Lower leg skin (tissue), 3 donors: ENCODE results near the gene PPP6R3.

Experiments
- POLR2A ChIP-seq, 2 donors: fragments of 450-650 bp; IDR thresholded peaks; one replicate each; pipeline ENCODE4 v1.6.1; 2016 to 2017; ENCODE audit warnings: antibody characterized with exemption in 2 of 2, mild to moderate bottlenecking in 1 of 2, moderate library complexity in 1 of 2
- TF ChIP-seq, protein P1 (sequence below), 3 donors: fragments of 450-650 bp; IDR thresholded peaks; one replicate each; pipeline ENCODE4 v1.5.1; 2016; ENCODE audit warnings: antibody characterized with exemption in 3 of 3, mild to moderate bottlenecking in 3 of 3, moderate library complexity in 2 of 3

DNA sequence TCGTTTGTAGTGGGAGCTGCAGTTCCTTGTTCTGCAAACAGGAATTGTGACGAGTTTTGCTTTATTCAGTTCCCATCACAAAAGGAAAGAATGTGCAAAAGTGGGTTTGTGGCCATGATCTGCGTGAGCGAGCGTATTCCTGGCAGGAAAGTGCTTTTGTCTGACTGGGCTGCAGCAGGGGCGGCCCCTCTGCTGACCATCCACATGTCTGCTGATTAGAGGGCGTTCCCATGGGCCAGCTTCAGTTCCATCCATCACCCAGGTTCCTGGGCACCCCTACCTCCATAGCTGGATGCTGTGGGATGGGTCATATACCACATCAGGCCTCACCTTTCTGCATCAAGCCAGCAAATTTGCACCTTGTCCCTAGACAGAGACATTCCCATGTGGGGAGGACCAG lies 194.9 kb downstream of the PPP6R3 start:
- TF ChIP-seq, protein P1, sequence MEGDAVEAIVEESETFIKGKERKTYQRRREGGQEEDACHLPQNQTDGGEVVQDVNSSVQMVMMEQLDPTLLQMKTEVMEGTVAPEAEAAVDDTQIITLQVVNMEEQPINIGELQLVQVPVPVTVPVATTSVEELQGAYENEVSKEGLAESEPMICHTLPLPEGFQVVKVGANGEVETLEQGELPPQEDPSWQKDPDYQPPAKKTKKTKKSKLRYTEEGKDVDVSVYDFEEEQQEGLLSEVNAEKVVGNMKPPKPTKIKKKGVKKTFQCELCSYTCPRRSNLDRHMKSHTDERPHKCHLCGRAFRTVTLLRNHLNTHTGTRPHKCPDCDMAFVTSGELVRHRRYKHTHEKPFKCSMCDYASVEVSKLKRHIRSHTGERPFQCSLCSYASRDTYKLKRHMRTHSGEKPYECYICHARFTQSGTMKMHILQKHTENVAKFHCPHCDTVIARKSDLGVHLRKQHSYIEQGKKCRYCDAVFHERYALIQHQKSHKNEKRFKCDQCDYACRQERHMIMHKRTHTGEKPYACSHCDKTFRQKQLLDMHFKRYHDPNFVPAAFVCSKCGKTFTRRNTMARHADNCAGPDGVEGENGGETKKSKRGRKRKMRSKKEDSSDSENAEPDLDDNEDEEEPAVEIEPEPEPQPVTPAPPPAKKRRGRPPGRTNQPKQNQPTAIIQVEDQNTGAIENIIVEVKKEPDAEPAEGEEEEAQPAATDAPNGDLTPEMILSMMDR (IDR thresholded peaks at IDR 0.05): no peak
- no peak for TF ChIP-seq POLR2A (IDR thresholded peaks at IDR 0.05)
